HG03159 (cell line): ENCODE results near the gene MCC.
A peak's percentile ranks its signal among the peaks of the same experiment; 100 is the strongest.

Experiments used
- ATAC-seq: cut with Tn5 transposase; IDR thresholded peaks from one replicate; pipeline ENCODE4 v1.9.1; 2021; ENCODE audit warnings: mild to moderate bottlenecking, moderate library complexity; ENCODE audit not compliant: unreplicated experiment

MCC gene

DNA sequence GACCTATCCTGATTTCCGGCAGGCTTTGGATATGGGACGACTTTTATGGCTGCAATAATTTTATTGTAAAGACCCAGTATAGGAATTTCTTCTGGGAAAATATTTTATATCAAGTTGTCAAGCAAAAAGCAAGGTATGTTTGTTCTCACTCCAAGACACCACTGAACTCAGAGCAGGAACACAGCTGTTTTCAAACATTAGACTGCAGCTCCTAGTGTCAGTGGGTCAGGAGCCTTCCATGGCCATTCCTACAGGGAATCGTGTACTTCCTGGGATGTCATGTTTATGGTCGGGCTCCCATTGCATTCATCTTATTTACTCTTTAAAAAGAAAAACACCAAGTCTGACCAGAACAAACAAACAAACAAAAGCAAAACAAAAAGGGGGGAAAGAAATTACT lies 278.8 kb downstream of the MCC start:
- ATAC-seq, result no peak

- ATAC-seq, result no peak
Measured at GRCh38 chr5:113205807-113206206, 282.4 kb downstream of the MCC start.

- ATAC-seq, result no peak
Measured at GRCh38 chr5:113205323-113205722, 282.9 kb downstream of the MCC start.

DNA sequence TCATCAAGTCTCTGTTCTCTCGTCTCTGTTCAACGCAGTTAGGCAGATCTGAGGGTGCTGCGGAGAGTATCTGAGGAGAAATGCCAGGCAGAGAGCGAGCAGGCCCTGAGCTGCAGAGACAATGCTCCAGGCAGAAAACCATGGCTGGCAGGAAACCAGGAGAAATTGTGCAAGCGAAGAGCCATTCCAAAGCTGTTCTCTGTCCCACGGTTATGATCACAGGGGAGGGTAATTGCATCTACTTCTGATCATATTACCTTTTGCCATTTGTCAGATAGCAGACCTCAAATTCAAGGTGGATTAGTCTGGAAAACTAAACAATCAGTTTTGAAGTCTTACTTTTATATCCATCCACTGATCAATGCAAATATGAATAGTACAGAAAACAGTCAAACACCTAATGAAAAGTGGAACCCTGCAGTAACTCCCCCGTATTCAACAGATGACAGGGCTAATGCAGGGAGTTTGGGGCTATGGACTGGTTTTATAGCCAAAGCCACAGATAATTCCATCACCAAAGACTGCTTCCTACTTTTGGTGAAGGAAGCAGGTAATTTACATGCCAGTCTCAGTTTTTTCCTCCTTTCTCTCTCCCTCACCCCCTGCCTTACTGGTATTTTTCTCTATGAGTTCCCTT lies 283.6 kb downstream of the MCC start:
- no peak for ATAC-seq

DNA sequence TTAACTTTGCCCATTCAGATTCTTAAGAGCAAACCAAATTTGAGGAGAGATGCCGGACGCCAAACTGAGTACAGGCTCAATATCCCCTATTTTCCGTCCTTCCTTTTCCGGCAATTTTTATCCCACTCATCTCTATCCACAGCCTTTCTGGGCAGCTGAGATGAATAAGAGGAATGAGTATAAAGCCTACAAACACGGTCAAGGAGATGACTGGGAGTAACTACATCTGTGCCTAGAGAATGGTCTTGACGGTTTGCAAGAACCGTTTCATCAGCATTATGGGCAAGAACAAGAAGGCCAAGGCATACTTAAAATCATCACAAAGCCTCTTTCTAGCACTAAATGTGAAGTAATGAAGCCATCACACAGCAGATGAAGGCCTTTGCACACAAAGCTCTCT lies 284.3 kb downstream of the MCC start:
- ATAC-seq, result no peak

DNA sequence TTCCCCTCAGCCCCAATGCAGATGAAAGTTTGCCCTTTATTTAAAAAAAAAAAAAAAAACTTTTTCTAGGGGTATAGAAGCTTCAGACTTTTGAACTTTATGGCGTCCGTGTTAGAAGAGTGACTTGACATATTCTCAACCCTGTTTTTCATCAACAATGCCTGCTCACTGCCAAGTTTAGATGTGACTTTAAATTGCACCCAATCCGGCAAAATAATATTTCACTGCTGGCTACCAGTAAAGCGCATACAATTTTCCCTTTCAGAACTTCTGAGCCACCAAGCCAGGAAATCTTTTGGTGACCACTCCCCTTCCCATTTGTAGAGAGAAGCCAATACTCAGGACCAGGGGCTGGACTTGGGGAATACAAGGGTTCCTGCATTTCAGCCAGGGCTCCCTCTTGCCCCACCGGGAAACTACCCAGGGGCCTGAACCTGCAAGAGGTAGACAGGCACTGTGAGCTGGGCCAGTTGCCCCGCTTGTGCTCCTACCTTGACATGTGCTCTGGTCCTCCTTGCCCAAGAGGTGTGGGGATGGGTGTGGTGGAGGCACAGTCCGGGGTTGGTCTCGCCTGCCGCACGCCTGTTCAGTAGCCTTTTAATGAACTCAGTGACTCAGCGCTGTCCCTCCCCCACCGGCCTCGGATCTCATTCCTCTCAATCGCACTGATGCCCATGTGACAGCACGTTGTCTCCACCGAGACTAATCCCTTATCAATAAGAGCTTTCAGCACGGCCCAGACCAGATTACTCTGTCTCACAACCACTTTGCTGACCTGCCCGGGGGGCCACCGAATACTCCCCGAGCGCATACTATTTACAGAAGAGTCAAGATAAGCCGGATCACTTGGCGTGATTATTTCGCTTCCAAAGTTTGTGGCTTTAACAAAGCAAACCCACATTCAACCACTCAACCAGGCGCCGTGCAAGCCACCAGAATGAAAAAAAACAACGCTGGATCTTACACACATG lies 285.2 kb downstream of the MCC start:
- no peak for ATAC-seq

GRCh38 chr5:113202287-113202686 lies 286.0 kb downstream of the MCC start:
- no peak for ATAC-seq

- ATAC-seq, result no peak
Measured at GRCh38 chr5:113201715-113202114, 286.5 kb downstream of the MCC start.

DNA sequence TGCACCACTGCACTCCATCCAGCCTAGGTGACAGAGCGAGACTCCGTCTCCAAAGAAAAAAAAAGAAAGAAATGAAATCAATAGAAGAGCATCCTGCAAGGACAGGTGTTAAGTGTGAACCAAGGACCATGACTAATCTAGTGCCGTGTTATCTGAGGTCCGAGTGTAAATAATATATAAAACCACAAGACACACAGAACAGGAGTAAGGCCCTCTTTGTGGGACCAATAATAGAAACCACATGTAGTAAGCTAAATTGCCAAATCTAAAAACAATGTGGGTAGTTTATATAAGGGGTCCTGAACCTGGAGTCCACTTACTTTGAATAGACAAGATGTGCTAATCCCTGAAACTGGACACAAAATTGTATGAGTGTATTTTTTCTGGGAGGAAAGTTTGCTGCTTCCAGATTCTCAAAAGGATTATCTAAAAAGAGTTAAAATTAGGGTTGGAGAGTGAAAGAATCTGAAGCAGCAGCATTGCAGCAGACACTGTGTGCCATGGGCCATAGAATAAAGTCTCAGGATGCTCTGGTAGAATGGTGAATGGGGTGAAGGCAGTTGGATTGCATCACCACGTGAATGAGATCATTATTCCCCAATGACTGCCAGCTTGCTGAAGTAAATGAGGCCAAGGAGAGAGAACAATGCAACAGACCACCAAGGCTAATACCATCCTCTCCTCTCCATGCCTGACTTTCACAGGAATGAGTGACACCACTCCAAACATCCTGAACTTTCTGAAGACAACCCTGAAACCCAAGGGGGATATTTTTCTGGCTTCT lies 288.9 kb downstream of the MCC start:
- ATAC-seq, result no peak

DNA sequence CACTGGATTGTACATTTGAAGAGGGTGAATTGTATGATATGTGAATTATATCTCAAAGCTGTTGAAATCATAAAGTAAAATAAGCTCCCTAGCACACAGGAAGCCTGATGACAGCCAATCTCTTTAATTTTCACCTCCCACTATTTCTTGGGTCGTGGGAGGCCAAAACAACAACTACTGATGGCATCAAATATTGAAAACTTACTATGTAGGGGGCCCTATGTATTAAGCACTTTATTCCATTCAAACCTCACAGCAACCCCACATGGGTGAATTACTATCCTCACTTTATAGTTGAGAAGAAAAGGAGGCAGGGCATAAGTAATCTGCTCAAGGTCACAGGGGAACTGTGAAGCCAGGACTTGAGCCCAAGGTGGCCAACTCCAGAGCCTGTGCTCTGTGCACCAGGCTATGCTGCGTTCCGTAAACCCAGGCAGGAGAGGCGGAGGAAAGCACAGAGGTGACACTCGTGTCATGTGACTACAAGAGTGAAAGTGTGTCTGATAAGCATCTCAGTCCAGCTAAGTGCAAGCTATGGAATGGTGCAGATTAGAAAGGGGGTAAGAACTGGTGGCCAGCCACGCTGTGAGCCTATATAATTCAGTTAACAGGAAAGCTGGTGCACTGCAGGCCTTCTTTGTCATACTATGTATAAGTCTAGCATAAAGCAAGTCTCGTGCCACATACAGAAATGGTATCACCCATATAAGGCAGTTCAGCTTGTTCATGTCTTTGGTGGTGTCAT lies 290.6 kb downstream of the MCC start:
- ATAC-seq, result no peak

- no peak for ATAC-seq
Measured at GRCh38 chr5:113195771-113196170, 292.5 kb downstream of the MCC start.

- no peak for ATAC-seq
Measured at GRCh38 chr5:113195251-113195650, 293.0 kb downstream of the MCC start.

GRCh38 chr5:113194591-113194990 lies 293.7 kb downstream of the MCC start:
- ATAC-seq, result no peak

- no peak for ATAC-seq
Measured at GRCh38 chr5:113194125-113194524, 294.1 kb downstream of the MCC start.

DNA sequence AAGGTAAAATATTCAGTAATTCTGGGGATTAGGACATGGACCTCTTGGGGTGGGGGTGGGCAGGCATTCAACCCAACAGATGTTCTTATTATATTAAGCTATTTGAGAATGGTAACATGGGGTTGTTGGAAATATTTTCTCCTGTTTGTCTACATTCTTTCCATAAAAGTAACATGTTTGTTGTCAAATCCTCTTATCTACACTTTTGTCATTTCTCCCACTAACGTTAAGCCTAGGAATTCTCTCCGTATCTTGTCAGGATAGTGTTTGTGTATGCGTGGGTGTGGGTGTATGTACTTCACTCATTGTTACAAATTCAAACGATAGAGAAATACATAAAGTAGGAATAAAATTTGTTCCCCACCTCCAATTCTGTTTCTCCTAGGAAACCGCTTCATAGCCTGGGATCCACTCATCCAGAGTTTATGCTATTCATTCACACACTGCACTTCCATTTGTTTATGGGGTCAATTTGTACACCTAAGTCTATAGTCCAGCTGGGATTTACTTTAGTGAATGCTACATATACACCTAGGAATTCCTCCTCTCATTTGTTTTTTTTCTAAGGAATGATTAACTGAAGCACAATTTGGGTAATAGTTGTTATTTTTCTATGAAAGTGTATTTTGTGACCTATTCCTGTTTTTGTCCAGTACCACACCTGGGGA lies 294.8 kb downstream of the MCC start:
- no peak for ATAC-seq

DNA sequence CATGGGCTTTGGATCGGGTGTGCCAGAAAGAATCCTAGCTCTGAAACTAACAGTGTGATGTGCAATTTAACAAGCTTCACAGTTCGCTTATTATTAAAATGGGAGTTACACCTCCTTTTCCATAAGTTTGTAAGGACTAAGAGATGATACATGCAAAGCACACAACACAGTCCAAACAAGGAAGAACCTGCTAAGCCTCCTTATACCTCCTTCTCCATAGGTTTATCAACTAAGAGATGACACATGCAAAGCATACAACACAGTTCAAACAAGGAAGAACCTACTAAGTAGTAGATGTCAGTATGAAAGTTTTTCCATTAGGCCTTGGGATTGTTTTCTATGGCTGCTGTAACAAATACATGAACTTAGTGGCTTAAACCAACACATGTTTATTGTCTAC lies 295.7 kb downstream of the MCC start:
- no peak for ATAC-seq

- no peak for ATAC-seq
Measured at GRCh38 chr5:113190347-113190746, 297.9 kb downstream of the MCC start.

DNA sequence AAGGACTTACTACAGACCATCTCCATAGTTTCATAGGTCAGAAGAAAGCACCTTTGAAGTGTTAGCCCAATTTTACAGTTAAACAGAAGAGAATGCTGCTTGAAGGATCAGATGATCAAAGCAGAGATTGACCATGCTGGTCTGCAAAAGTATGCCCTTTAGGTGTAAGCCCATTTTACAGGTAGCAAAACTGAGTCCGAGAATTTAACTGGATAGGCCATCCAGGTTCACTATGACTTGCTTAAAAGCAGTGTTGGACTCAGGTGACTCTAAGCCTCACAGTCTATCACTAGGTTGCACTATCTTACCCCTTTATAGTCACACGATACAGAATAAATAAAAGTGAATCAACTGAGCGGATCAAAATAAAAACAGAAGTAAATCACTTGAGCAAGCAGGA lies 299.0 kb downstream of the MCC start:
- no peak for ATAC-seq

- no peak for ATAC-seq
Measured at GRCh38 chr5:113188436-113188835, 299.8 kb downstream of the MCC start.

DNA sequence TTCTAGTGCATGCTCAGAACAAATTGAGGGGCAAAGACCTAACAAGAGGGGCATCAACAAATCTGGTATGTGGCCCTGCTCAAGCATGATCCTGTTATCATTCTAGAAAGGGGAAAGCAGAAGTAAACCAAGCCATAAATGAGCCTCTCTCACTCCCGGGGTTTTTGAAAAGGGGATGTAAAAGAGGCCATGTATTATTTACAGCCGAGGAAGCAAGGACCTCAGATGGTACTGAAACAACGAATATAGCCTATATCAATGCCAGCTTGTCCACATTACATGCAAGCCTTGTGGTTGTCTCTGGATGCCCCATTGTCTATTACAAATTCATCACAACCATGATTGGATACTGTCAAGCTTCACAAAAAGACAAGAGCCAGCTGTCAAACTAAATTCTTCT lies 300.3 kb downstream of the MCC start:
- ATAC-seq, result peak; percentile 71
